ENCODE data around the gene MPP3. TPM values are rescaled to one million over a fixed set of nuclear protein-coding genes. Genes with fewer than 3 reads are reported as not detected.
A peak's percentile ranks its signal among the peaks of the same experiment; 100 is the strongest.
"Not testable (repeated sequence)": the region's sequence is repeated elsewhere in the genome, so short reads cannot be mapped to it uniquely, and the experiment has no call there.

MPP3 gene
- total and polyA plus RNA-seq, 7 experiments from 2014 or later = 0.32 to 1.4 TPM; not detected in 5

DNA sequence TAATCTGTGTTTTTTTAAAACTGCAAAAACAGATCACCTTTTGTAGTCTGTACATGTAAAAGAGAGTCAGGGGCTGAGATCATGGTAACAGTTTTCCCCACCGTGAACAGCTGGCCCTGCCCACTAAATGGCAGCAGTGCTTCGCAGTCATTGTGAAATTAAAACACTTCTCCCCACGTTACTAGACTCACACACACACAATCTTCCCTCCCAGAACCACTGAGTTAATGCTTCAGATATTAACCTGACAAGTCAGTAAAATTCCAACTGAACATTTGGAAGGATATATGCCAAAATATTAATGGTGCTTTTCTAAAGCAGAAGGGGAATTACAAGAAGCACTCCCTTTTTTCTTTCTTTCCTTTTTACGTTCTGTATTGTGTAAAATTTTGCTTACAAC, 12.8 kb upstream of the MPP3 start:
- Mint-ChIP-seq H3K36me3 (no peaks in the 10 kb centered on the region), H3K4me3 (no peak overlapping the region), H3K27ac (no peak overlapping the region), H3K4me1 (peaks cover 0 to 3% (median 0%) of the 10 kb centered on the region in 7 donors), H3K27me3 (peaks cover 11 to 23% (median 20%) of the 10 kb centered on the region in 5 donors), H3K9me3 (no peaks in the 10 kb centered on the region)
- POLR2A ChIA-PET = no interaction called here
- Histone ChIP-seq H3K9me3 (ENCODE audit: control insufficient read depth in 2 of 3, low read length in 3 of 3) (no peaks in the 10 kb centered on the region), H3K4me1 (ENCODE audit: control insufficient read depth in 2 of 2, insufficient read depth in 2 of 2, low read length in 2 of 2) (no peaks in the 10 kb centered on the region), H3K4me3 (ENCODE audit: low read length) (no peak overlapping the region), H3K27ac (ENCODE audit: low read depth, low read length) (no peak overlapping the region), H3K36me3 (ENCODE audit: control insufficient read depth in 2 of 3, insufficient read depth in 3 of 3, low read length in 3 of 3) (no peaks in the 10 kb centered on the region), H3K27me3 (ENCODE audit: control insufficient read depth in 2 of 2, insufficient read depth in 2 of 2, low read length in 2 of 2) (no peaks in the 10 kb centered on the region)
- CTCF ChIA-PET = interaction anchor here (0.7 to 1.4 kb wide), 4 partner anchors 11 to 541 kb away, joined by 3 read pairs; partner anchors contain the start of gene MPP3
- intact Hi-C loops (cut with micrococcal nuclease) = loop anchor here (1.0 to 2.0 kb wide), 4 partner anchors 66 to 151 kb away; no protein-coding TSS in a partner anchor
- no peak for ATAC-seq
- DNase-seq = no peak

DNA sequence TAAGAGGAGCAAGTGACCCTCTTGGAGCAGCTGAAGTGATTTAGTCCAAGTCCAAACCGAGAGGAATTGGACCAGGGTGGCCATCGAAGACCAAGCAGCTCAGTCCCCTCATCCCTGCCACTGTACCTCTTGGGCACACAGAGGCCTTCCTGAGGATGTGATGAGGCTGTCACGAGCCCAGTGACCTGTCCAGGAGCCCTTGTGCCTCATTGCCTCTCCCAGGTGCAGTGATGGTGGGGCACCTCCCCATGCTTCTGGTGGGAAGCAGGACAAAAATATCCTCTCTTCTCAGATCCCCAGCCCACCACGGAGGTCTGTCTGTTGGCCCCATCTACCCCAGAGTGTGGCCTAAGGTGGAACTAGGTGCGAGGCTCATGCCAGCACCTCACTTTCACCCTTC, 11.3 kb upstream of the MPP3 start:
- Mint-ChIP-seq H3K4me1 (peaks cover 0 to 4% (median 0%) of the 10 kb centered on the region in 7 donors), H3K36me3 (no peaks in the 10 kb centered on the region), H3K9me3 (no peaks in the 10 kb centered on the region), H3K27ac (no peak overlapping the region), H3K27me3 (peaks cover 15 to 30% (median 26%) of the 10 kb centered on the region in 5 donors), H3K4me3 (no peak overlapping the region)
- H3K36me3 ChIP-seq (ENCODE audit: control insufficient read depth in 2 of 3, insufficient read depth in 3 of 3, low read length in 3 of 3) = no peaks in the 10 kb centered on the region
- H3K27me3 ChIP-seq (ENCODE audit: control insufficient read depth in 2 of 2, insufficient read depth in 2 of 2, low read length in 2 of 2) = no peaks in the 10 kb centered on the region
- ChIA-PET CTCF (interaction anchor here (0.8 to 0.9 kb wide), 2 partner anchors 18 to 150 kb away, joined by 3 read pairs; no protein-coding TSS in a partner anchor), POLR2A (no interaction called here)
- H3K9me3 ChIP-seq (ENCODE audit: control insufficient read depth in 2 of 3, low read length in 3 of 3) = no peaks in the 10 kb centered on the region
- H3K4me1 ChIP-seq (ENCODE audit: control insufficient read depth in 2 of 2, insufficient read depth in 2 of 2, low read length in 2 of 2) = no peaks in the 10 kb centered on the region
- intact Hi-C loops (cut with micrococcal nuclease) = no loop called here
- ATAC-seq (no peak), DNase-seq (no peak)
- H3K27ac ChIP-seq (ENCODE audit: low read depth, low read length) = no peak overlapping the region
- H3K4me3 ChIP-seq (ENCODE audit: low read length) = no peak overlapping the region

DNA sequence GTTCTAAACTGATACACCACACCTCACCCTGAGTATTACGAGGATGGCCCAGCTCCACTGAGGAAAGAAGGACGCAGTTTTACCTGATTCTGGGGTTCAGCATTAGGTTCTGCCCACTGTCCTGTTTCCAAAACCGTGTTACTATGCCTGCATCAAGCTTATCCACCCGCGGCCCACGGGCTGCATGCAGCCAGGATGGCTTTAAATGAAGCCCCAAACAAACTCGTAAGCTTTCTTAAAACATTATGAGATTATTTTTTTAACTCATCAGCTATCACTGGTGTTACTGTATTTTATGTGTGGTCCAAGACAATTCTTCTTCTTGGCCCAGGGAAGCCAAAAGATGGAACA, 10.0 kb upstream of the MPP3 start:
- intact Hi-C loops (cut with micrococcal nuclease) = no loop called here
- Histone ChIP-seq H3K27me3 (ENCODE audit: control insufficient read depth in 2 of 2, insufficient read depth in 2 of 2, low read length in 2 of 2) (no peaks in the 10 kb centered on the region), H3K36me3 (ENCODE audit: control insufficient read depth in 2 of 3, insufficient read depth in 3 of 3, low read length in 3 of 3) (no peaks in the 10 kb centered on the region), H3K4me1 (ENCODE audit: control insufficient read depth in 2 of 2, insufficient read depth in 2 of 2, low read length in 2 of 2) (no peaks in the 10 kb centered on the region), H3K9me3 (ENCODE audit: control insufficient read depth in 2 of 3, low read length in 3 of 3) (no peaks in the 10 kb centered on the region), H3K4me3 (ENCODE audit: low read length) (no peak overlapping the region), H3K27ac (ENCODE audit: low read depth, low read length) (no peak overlapping the region)
- Mint-ChIP-seq H3K4me3 (no peak overlapping the region), H3K9me3 (no peaks in the 10 kb centered on the region), H3K27ac (peak overlapping the region in 1 of 9 donors; percentile 28), H3K27me3 (peaks cover 16 to 28% (median 21%) of the 10 kb centered on the region in 5 donors), H3K36me3 (no peaks in the 10 kb centered on the region), H3K4me1 (peaks cover 0 to 4% (median 0%) of the 10 kb centered on the region in 7 donors)
- DNase-seq (no peak), ATAC-seq (no peak)
- POLR2A ChIA-PET = no interaction called here
- CTCF ChIA-PET = interaction anchor here (0.6 kb wide), 1 partner anchor 1103 kb away, joined by 6 read pairs; no protein-coding TSS in a partner anchor

DNA sequence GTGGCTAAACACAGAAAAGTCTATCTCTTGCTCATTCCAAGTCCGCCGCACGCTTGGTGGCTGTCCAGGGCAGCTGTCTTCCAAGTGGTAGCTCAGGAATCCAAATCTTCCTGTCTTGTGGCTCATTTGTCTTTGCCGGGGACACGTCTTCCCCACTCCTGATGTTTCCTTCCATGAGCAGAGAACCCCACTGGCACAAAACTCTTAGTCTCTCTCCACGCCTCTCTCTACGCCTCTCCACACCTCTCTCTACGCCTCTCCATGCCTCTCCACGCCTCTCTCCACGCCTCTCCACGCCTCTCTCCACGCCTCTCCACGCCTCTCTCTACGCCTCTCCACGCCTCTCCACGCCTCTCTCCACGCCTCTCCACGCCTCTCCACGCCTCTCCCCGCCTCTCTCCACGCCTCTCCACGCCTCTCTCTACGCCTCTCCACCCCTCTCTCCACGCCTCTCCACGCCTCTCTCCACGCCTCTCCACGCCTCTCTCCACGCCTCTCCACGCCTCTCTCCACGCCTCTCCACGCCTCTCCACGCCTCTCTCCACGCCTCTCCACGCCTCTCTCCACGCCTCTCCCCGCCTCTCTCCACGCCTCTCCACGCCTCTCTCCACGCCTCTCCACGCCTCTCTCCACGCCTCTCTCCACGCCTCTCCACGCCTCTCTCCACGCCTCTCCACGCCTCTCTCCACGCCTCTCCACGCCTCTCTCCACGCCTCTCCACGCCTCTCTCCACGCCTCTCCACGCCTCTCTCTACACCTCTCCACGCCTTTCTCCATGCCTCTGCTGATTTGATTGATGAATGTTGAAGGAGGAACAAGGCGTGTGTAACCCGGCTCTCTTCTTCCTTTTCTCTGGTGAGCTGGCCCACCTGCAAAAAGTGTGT, 9.4 kb upstream of the MPP3 start:
- H3K27me3 Mint-ChIP-seq = peaks cover 16 to 30% (median 21%) of the 10 kb centered on the region in 5 donors
- intact Hi-C loops (cut with micrococcal nuclease); H3K4me1 ChIP-seq (ENCODE audit: control insufficient read depth in 2 of 2, insufficient read depth in 2 of 2, low read length in 2 of 2); H3K9me3 ChIP-seq (ENCODE audit: control insufficient read depth in 2 of 3, low read length in 3 of 3); H3K27ac ChIP-seq (ENCODE audit: low read depth, low read length); H3K9me3 Mint-ChIP-seq; H3K4me3 Mint-ChIP-seq; H3K36me3 Mint-ChIP-seq; H3K36me3 ChIP-seq (ENCODE audit: control insufficient read depth in 2 of 3, insufficient read depth in 3 of 3, low read length in 3 of 3); H3K27ac Mint-ChIP-seq; ATAC-seq; H3K4me1 Mint-ChIP-seq; H3K4me3 ChIP-seq (ENCODE audit: low read length); POLR2A ChIA-PET; H3K27me3 ChIP-seq (ENCODE audit: control insufficient read depth in 2 of 2, insufficient read depth in 2 of 2, low read length in 2 of 2); DNase-seq: not testable (repeated sequence)
- CTCF ChIA-PET = interaction anchor here (0.6 kb wide), 2 partner anchors 10 to 1103 kb away, joined by 4 to 6 read pairs; no protein-coding TSS in a partner anchor

DNA sequence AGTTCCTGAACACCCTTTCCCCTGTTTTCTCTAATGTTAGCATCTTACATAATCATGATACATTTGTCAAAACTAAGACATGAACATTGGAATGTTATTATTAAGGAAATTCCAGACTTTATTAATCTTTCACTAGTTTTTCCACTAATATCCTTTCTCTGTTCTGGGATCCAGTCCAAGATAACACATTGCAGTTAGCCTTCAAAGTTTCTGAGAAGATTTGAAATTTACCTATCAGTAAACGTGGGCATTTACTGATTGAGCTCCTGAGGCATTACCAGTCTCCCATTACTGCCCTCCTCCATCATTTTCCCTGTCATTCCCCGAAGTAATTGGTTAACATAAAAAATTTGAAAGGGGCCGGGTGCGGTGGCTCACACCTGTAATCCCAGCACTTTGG, 8.3 kb upstream of the MPP3 start:
- Histone ChIP-seq H3K4me3 (ENCODE audit: low read length) (no peak overlapping the region), H3K4me1 (ENCODE audit: control insufficient read depth in 2 of 2, insufficient read depth in 2 of 2, low read length in 2 of 2) (no peaks in the 10 kb centered on the region), H3K36me3 (ENCODE audit: control insufficient read depth in 2 of 3, insufficient read depth in 3 of 3, low read length in 3 of 3) (no peaks in the 10 kb centered on the region), H3K27me3 (ENCODE audit: control insufficient read depth in 2 of 2, insufficient read depth in 2 of 2, low read length in 2 of 2) (no peaks in the 10 kb centered on the region), H3K9me3 (ENCODE audit: control insufficient read depth in 2 of 3, low read length in 3 of 3) (no peaks in the 10 kb centered on the region), H3K27ac (ENCODE audit: low read depth, low read length) (no peak overlapping the region)
- Mint-ChIP-seq H3K27ac (no peak overlapping the region), H3K4me1 (peaks cover 0 to 4% (median 0%) of the 10 kb centered on the region in 7 donors), H3K4me3 (no peak overlapping the region), H3K9me3 (no peaks in the 10 kb centered on the region), H3K36me3 (no peaks in the 10 kb centered on the region), H3K27me3 (peaks cover 16 to 34% (median 20%) of the 10 kb centered on the region in 5 donors)
- ChIA-PET CTCF (no interaction called here), POLR2A (no interaction called here)
- ATAC-seq (no peak), DNase-seq (no peak)
- intact Hi-C loops (cut with micrococcal nuclease) = no loop called here

- ChIA-PET POLR2A (no interaction called here), CTCF (interaction anchor here (0.6 kb wide), 1 partner anchor 44 kb away, joined by 5 read pairs; no protein-coding TSS in a partner anchor)
- Mint-ChIP-seq H3K9me3 (no peaks in the 10 kb centered on the region), H3K27me3 (peaks cover 12 to 39% (median 25%) of the 10 kb centered on the region in 5 donors), H3K36me3 (no peaks in the 10 kb centered on the region), H3K27ac (no peak overlapping the region), H3K4me3 (no peak overlapping the region), H3K4me1 (peaks cover 0 to 4% (median 0%) of the 10 kb centered on the region in 7 donors)
- H3K4me3 ChIP-seq (ENCODE audit: low read length) = no peak overlapping the region
- no peaks in the 10 kb centered on the region for H3K36me3 ChIP-seq (ENCODE audit: control insufficient read depth in 2 of 3, insufficient read depth in 3 of 3, low read length in 3 of 3)
- no peak for ATAC-seq
- intact Hi-C loops (cut with micrococcal nuclease) = no loop called here
- no peak overlapping the region for H3K27ac ChIP-seq (ENCODE audit: low read depth, low read length)
- H3K4me1 ChIP-seq (ENCODE audit: control insufficient read depth in 2 of 2, insufficient read depth in 2 of 2, low read length in 2 of 2) = no peaks in the 10 kb centered on the region
- H3K9me3 ChIP-seq (ENCODE audit: control insufficient read depth in 2 of 3, low read length in 3 of 3) = no peaks in the 10 kb centered on the region
- no peak for DNase-seq
- no peaks in the 10 kb centered on the region for H3K27me3 ChIP-seq (ENCODE audit: control insufficient read depth in 2 of 2, insufficient read depth in 2 of 2, low read length in 2 of 2)
These were observed 7.9 kb upstream of the MPP3 start for GRCh38 chr17:43840814-43841213.

All from naive thymus-derived CD4-positive, alpha-beta T cell (primary cell).